Activated naive CD4-positive, alpha-beta T cell treated with Interleukin-2 at 50 U/mL for 16 hours (primary cell): ENCODE results near the gene TAF7.
"Not testable (repeated sequence)": the region's sequence is repeated elsewhere in the genome, so short reads cannot be mapped to it uniquely, and the experiment has no call there.

ENCODE experiments used
- DNase-seq: peaks from one replicate; pipeline ENCODE4 v3.0.0-alpha.2; 2020

TAF7 gene

GRCh38 chr5:141338538-141339306 lies 18.1 kb upstream of the TAF7 start, which contains the start of gene PCDHGA2:
Gene PCDHGA2, plus strand, starts transcription at chr5:141338760.
- no peak for DNase-seq

- DNase-seq: not testable (repeated sequence)
Observed at GRCh38 chr5:141332571-141332970, 12.0 kb upstream of the TAF7 start.

GRCh38 chr5:141330299-141331080 lies 9.9 kb upstream of the TAF7 start, which contains the start of gene PCDHGA1:
Gene PCDHGA1, plus strand, starts transcription at chr5:141330514.
- DNase-seq: peak; percentile 37

GRCh38 chr5:141328231-141328630 lies 7.6 kb upstream of the TAF7 start:
- no peak for DNase-seq

GRCh38 chr5:141326088-141326854 lies 5.7 kb upstream of the TAF7 start:
- DNase-seq: peak; percentile 77

- no peak for DNase-seq
Observed at GRCh38 chr5:141322261-141322660, 1.7 kb upstream of the TAF7 start.

GRCh38 chr5:141319699-141320098 lies 885 bp downstream of the TAF7 start:
- no peak for DNase-seq

GRCh38 chr5:141319202-141319601 lies 1.4 kb downstream of the TAF7 start:
- DNase-seq: no peak

- not testable (repeated sequence) for DNase-seq
Observed at GRCh38 chr5:141316963-141317362, 3.6 kb downstream of the TAF7 start.

GRCh38 chr5:141313711-141314110 lies 6.9 kb downstream of the TAF7 start:
- no peak for DNase-seq

- no peak for DNase-seq
Observed at GRCh38 chr5:141306630-141307029, 14.0 kb downstream of the TAF7 start.

- DNase-seq: no peak
Observed at GRCh38 chr5:141303756-141304155, 16.8 kb downstream of the TAF7 start, which contains the start of gene SLC25A2. Gene SLC25A2, minus strand, starts transcription at chr5:141304049. Its CDS starts 184 bp downstream, at chr5:141303865.

- DNase-seq: no peak
Observed at GRCh38 chr5:141298376-141298775, 22.2 kb downstream of the TAF7 start.

GRCh38 chr5:141272906-141273305 lies 47.7 kb downstream of the TAF7 start:
- no peak for DNase-seq

- DNase-seq: no peak
Observed at GRCh38 chr5:141269195-141269594, 51.4 kb downstream of the TAF7 start.
